ENCODE data around the gene BCL2L1. TPM values are rescaled to one million over a fixed set of nuclear protein-coding genes. Genes with fewer than 3 reads are reported as not detected.

Gene BCL2L1
- total and polyA plus RNA-seq, 2 donors (not counting 3 experiments of a cell fraction or from before 2014, with no cell fraction given): 78.0 to 101 TPM

GRCh38 chr20:31739550-31739977, 16.9 kb upstream of the BCL2L1 start:
- H3K4me1 ChIP-seq (ENCODE audit: control insufficient read depth, extremely low read depth, insufficient read depth, low read length): peaks cover 21% of the 10 kb centered on the region
- TF ChIP-seq MAX (IDR thresholded peaks at IDR 0.05; ENCODE audit: insufficient read depth, insufficient read length) (no peak), CTCF (IDR thresholded peaks at IDR 0.05; ENCODE audit: extremely low read depth in 1 of 2, insufficient read depth in 1 of 2, low read depth in 1 of 2, low read length in 2 of 2) (no peak), MYC (IDR thresholded peaks at IDR 0.05; ENCODE audit: low read depth, low read length) (no peak), EZH2 (IDR thresholded peaks at IDR 0.05; ENCODE audit: borderline replicate concordance, low read depth, low read length, severe bottlenecking) (no peak), POLR2A (IDR thresholded peaks at IDR 0.05; ENCODE audit: low read depth, low read length) (no peak), JUN (IDR thresholded peaks at IDR 0.05; ENCODE audit: borderline replicate concordance, insufficient read depth, insufficient read length, low read depth) (no peak), POLR2AphosphoS5 (IDR thresholded peaks at IDR 0.05; ENCODE audit: insufficient read depth, low read depth, low read length) (no peak), GATA2 (IDR thresholded peaks at IDR 0.05; ENCODE audit: insufficient read depth, insufficient read length, low read depth, low read length) (no peak), FOS (IDR thresholded peaks at IDR 0.05; ENCODE audit: borderline replicate concordance, insufficient read depth, low read length) (no peak)
- H3K79me2 ChIP-seq (ENCODE audit: control insufficient read depth, insufficient read depth, low read length): peaks cover 53% of the 10 kb centered on the region
- peak overlapping the region; percentile 92 for H3K9ac ChIP-seq (replicated peaks; ENCODE audit: extremely low read depth, insufficient read depth, low read length)
- ChIA-PET POLR2A (no interaction called here), CTCF (interaction anchor here (0.7 to 3.7 kb wide), 10 partner anchors 7 to 127 kb away, joined by 3 to 31 read pairs (median 3); no protein-coding TSS in a partner anchor)
- FAIRE-seq (no peak), DNase-seq (ENCODE audit: low read depth, low spot score) (no peak)
- dilution Hi-C loops (cut with MboI; ENCODE audit: extremely low pct_ligation_motif_present, low sequenced_read_pairs): no loop called here
- no peaks in the 10 kb centered on the region for H4K20me1 ChIP-seq (replicated peaks; ENCODE audit: control insufficient read depth, extremely low read depth, insufficient read depth, low read length)
- no peaks in the 10 kb centered on the region for H3K27me3 ChIP-seq (ENCODE audit: control insufficient read depth in 2 of 2, insufficient read depth in 2 of 2, low read length in 2 of 2)
- peak overlapping the region; percentile 93 for H3K4me2 ChIP-seq (ENCODE audit: insufficient read depth, low read length)
- no peaks in the 10 kb centered on the region for H3K9me3 ChIP-seq (replicated peaks; ENCODE audit: control insufficient read depth, insufficient read depth, low read length)
- no peaks in the 10 kb centered on the region for H3K36me3 ChIP-seq (ENCODE audit: control insufficient read depth in 2 of 2, extremely low read depth in 1 of 2, insufficient read depth in 2 of 2, low read length in 2 of 2)
- H3K9me1 ChIP-seq (replicated peaks; ENCODE audit: control insufficient read depth, extremely low read depth, insufficient read depth, low read length): no peaks in the 10 kb centered on the region
- BruUV-seq (replicated peaks): TSS peak; percentile 59
- H3K4me3 ChIP-seq (replicated peaks in 1 of 3; ENCODE audit: insufficient read depth in 1 of 3, low read depth in 1 of 3, low read length in 3 of 3): peak overlapping the region; percentile 78 to 99 (median 97)
- peak overlapping the region; percentile 91 for H2AFZ ChIP-seq (ENCODE audit: low read depth, low read length)
- peak overlapping the region; percentile 79 for H3K27ac ChIP-seq (ENCODE audit: insufficient read depth, low read depth, low read length)
- intact Hi-C loops (cut with micrococcal nuclease): no loop called here

All from endothelial cell of umbilical vein (primary cell).